GM23248 (cell line): ENCODE measurements around the gene RTN4IP1. TPM values are rescaled to one million over a fixed set of nuclear protein-coding genes. Genes with fewer than 3 reads are reported as not detected.

Experiments
- DNase-seq: peaks from one replicate; pipeline ENCODE4 v3.0.0-alpha.2; 2015
- H2AFZ ChIP-seq: fragments of 200-600 bp; sonication (generic); 2 replicates; pipeline ENCODE4 v1.6.1; 2016; ENCODE audit warnings: antibody characterized with exemption
- H3F3A ChIP-seq: fragments of 200-600 bp; sonication (generic); 2 replicates; pipeline ENCODE4 v1.6.1; 2016; ENCODE audit warnings: mild to moderate bottlenecking, antibody characterized with exemption, mixed run types; ENCODE audit not compliant: insufficient read depth
- H3K27ac ChIP-seq: fragments of 200-600 bp; sonication (generic); 2 replicates; pipeline ENCODE4 v1.5.1; 2016; ENCODE audit warnings: mild to moderate bottlenecking
- H3K27me3 ChIP-seq: fragments of 200-600 bp; sonication (generic); replicated peaks from 2 replicates; pipeline ENCODE4 v1.6.1; 2016; ENCODE audit warnings: mild to moderate bottlenecking; ENCODE audit not compliant: insufficient read depth
- H3K36me3 ChIP-seq: fragments of 200-600 bp; sonication (generic); 2 replicates; pipeline ENCODE4 v1.6.1; 2016; ENCODE audit warnings: low read depth, mild to moderate bottlenecking
- H3K4me1 ChIP-seq: fragments of 200-600 bp; sonication (generic); 2 replicates; pipeline ENCODE4 v1.6.1; 2016; ENCODE audit warnings: mild to moderate bottlenecking; ENCODE audit not compliant: insufficient read depth
- H3K4me2 ChIP-seq: fragments of 200-600 bp; sonication (generic); one replicate; pipeline ENCODE4 v1.6.1; 2016; ENCODE audit warnings: mild to moderate bottlenecking; ENCODE audit not compliant: unreplicated experiment
- H3K4me3 ChIP-seq: fragments of 200-600 bp; sonication (generic); 2 replicates; pipeline ENCODE4 v1.5.1; 2016; ENCODE audit warnings: mild to moderate bottlenecking
- H3K79me2 ChIP-seq: fragments of 200-600 bp; sonication (generic); 2 replicates; pipeline ENCODE4 v1.6.1; 2016; ENCODE audit warnings: mild to moderate bottlenecking; ENCODE audit not compliant: insufficient read depth
- H3K9ac ChIP-seq: fragments of 200-600 bp; sonication (generic); 2 replicates; pipeline ENCODE4 v1.6.1; 2016; ENCODE audit warnings: mild to moderate bottlenecking
- H3K9me2 ChIP-seq: fragments of 200-600 bp; sonication (generic); 2 replicates; pipeline ENCODE4 v1.6.1; 2016; ENCODE audit warnings: mixed run types, mild to moderate bottlenecking, moderate library complexity; ENCODE audit not compliant: insufficient read depth
- H3K9me3 ChIP-seq: fragments of 200-600 bp; sonication (generic); one replicate; pipeline ENCODE4 v1.6.1; 2017; ENCODE audit warnings: low read depth
- H4K20me1 ChIP-seq: fragments of 200-600 bp; sonication (generic); 2 replicates; pipeline ENCODE4 v1.6.0; 2016; ENCODE audit not compliant: insufficient read depth
- EZH2 ChIP-seq: fragments of 200-600 bp; sonication (generic); IDR thresholded peaks from 2 replicates; pipeline ENCODE4 v1.6.1; 2018; ENCODE audit warnings: antibody characterized with exemption, mild to moderate bottlenecking; ENCODE audit not compliant: insufficient read depth, poor library complexity, severe bottlenecking
- EZH2phosphoT487 ChIP-seq: fragments of 200-600 bp; sonication (generic); IDR thresholded peaks from 2 replicates; pipeline ENCODE4 v1.6.1; 2018; ENCODE audit warnings: antibody characterized with exemption, moderate library complexity, mild to moderate bottlenecking, low read depth; ENCODE audit not compliant: insufficient read depth
- WGBS, 2 experiments: methylation state at CpG; one replicate each; pipeline ENCODE4 v1.1.6; 2015 to 2017; ENCODE audit warnings: low lambda C conversion rate in 2 of 2, low coverage in 1 of 2; ENCODE audit errors: missing lambda C conversion rate in 2 of 2; 5-methylcytosine and 5-hydroxymethylcytosine counted together
- in situ Hi-C: fragments of 300-500 bp; cut with MboI; formaldehyde crosslinking; loops from 2 replicates; pipeline ENCODE4 v1.15.0; 2020
- polyA plus RNA-seq: library from polyadenylated mRNA; unstranded; fragments of >200 nt; fragmentation: Nextera tagmentation; extraction: Ambion mirVana; gene quantifications from 2 replicates; pipeline ENCODE4 v1.2.1, GENCODE V29; 2016
- small RNA-seq: library from RNA; depleted of rRNA; stranded (forward); fragments of <200 nt; gene quantifications from one replicate; pipeline ENCODE3, GENCODE V24; 2014; ENCODE audit warnings: low read depth, low replicate concordance
- total RNA-seq: library from RNA; depleted of rRNA; stranded (reverse); fragments of >200 nt; shearing (Covaris generic); gene quantifications from 2 replicates; pipeline ENCODE4 v1.2.3, GENCODE V29; 2014; rRNA removed

The RTN4IP1 gene
- total and polyA plus RNA-seq, 2 experiments from 2014 or later = 5.3 to 8.0 TPM

GRCh38 chr6:106522562-106523250, 106.6 kb downstream of the RTN4IP1 start:
- in situ Hi-C loops = no loop called here
- no peaks in the 10 kb centered on the region for H3K27me3 ChIP-seq
- DNase-seq = no peak
- H3K27ac ChIP-seq = no peak overlapping the region
- peaks cover 27% of the 10 kb centered on the region for H3F3A ChIP-seq
- TF ChIP-seq EZH2 (no peak), EZH2phosphoT487 (no peak)
- H3K9me2 ChIP-seq = no peaks in the 10 kb centered on the region
- H3K4me1 ChIP-seq = peaks cover 39% of the 10 kb centered on the region
- no peaks in the 10 kb centered on the region; the same call in 1 of the 2 replicates for H3K79me2 ChIP-seq
- no peak overlapping the region for H2AFZ ChIP-seq
- no peak overlapping the region for H3K9ac ChIP-seq
- H4K20me1 ChIP-seq = no peaks in the 10 kb centered on the region
- H3K36me3 ChIP-seq = no peaks in the 10 kb centered on the region
- H3K9me3 ChIP-seq = no peaks in the 10 kb centered on the region
- no peak overlapping the region for H3K4me3 ChIP-seq
- no peak overlapping the region for H3K4me2 ChIP-seq
- 90 to 92% methylated on average over 6 of the region's 6 CpGs for WGBS, 2 experiments

Small RNAs within 50 kb of the gene (small RNA-seq; reads per million reads assigned to genes)
- gene RNU6-527P = not detected

Other genes with a start within 250 kb of the RTN4IP1 start
- 8.0 and 9.7 TPM in 2 replicates for gene QRSL1, start 80 bp upstream of the RTN4IP1 start, total RNA-seq
- 7.7 and 7.8 TPM in 2 replicates for gene QRSL1, start 80 bp upstream of the RTN4IP1 start, polyA plus RNA-seq